Mesendoderm (in vitro differentiated cells): ENCODE data around the gene EEPD1.

ENCODE experiments used
- DNase-seq: peaks from one replicate; pipeline ENCODE4 v3.0.0; 2013
- H2AK5ac ChIP-seq: 2 replicates; pipeline ENCODE4 v1.6.1; 2013; ENCODE audit warnings: low read length, inconsistent platforms
- H2BK120ac ChIP-seq: 2 replicates; pipeline ENCODE4 v1.6.1; 2013; ENCODE audit warnings: low read depth, mild to moderate bottlenecking, low read length, moderate library complexity, mixed read lengths
- H2BK15ac ChIP-seq: replicated peaks from 2 replicates; pipeline ENCODE4 v1.6.1; 2013; ENCODE audit warnings: low read depth, mild to moderate bottlenecking, moderate library complexity
- H2BK5ac ChIP-seq: 2 replicates; pipeline ENCODE4 v1.6.1; 2013; ENCODE audit warnings: low read length, inconsistent platforms
- H3K18ac ChIP-seq: 2 replicates; pipeline ENCODE4 v1.6.1; 2013; ENCODE audit warnings: mild to moderate bottlenecking, low read length, mixed read lengths
- H3K23ac ChIP-seq: one replicate; pipeline ENCODE4 v1.6.1; 2013; ENCODE audit warnings: low read length
- H3K27ac ChIP-seq: 2 replicates; pipeline ENCODE4 v1.5.1; 2013; ENCODE audit warnings: low read depth, mild to moderate bottlenecking, inconsistent platforms, low read length, moderate library complexity
- H3K27me3 ChIP-seq: 2 replicates; pipeline ENCODE4 v1.6.1; 2013; ENCODE audit warnings: low read length, control low read depth, mild to moderate bottlenecking, inconsistent platforms; ENCODE audit not compliant: insufficient read depth, poor library complexity
- H3K36me3 ChIP-seq: 2 replicates; pipeline ENCODE4 v1.6.1; 2013; ENCODE audit warnings: low read length, inconsistent platforms; ENCODE audit not compliant: control insufficient read depth, insufficient read depth
- H3K4ac ChIP-seq: one replicate; pipeline ENCODE4 v1.6.1; 2013; ENCODE audit warnings: low read depth, mild to moderate bottlenecking, low read length, moderate library complexity
- H3K4me1 ChIP-seq: 2 replicates; pipeline ENCODE4 v1.6.1; 2013; ENCODE audit warnings: low read depth, low read length, inconsistent platforms; ENCODE audit not compliant: control insufficient read depth
- H3K4me2 ChIP-seq: 2 replicates; pipeline ENCODE4 v1.6.1; 2013; ENCODE audit warnings: low read length
- H3K4me3 ChIP-seq: 2 replicates; pipeline ENCODE4 v1.5.1; 2013; ENCODE audit warnings: mild to moderate bottlenecking, low read length
- H3K56ac ChIP-seq: one replicate; pipeline ENCODE4 v1.6.1; 2013; ENCODE audit warnings: low read length
- H3K79me1 ChIP-seq: 2 replicates; pipeline ENCODE4 v1.6.1; 2013; ENCODE audit warnings: low read length, inconsistent platforms
- H3K79me2 ChIP-seq: 2 replicates; pipeline ENCODE4 v1.6.1; 2013; ENCODE audit warnings: mild to moderate bottlenecking, low read length; ENCODE audit not compliant: control insufficient read depth, insufficient read depth
- H3K9ac ChIP-seq: 2 replicates; pipeline ENCODE4 v1.6.1; 2013; ENCODE audit warnings: low read length, inconsistent platforms
- H4K5ac ChIP-seq: one replicate; pipeline ENCODE4 v1.6.1; 2013; ENCODE audit warnings: low read length
- H4K8ac ChIP-seq: one replicate; pipeline ENCODE4 v1.6.1; 2013; ENCODE audit warnings: low read depth, mild to moderate bottlenecking, control low read depth, low read length, moderate library complexity
- WGBS: extraction: QIAGEN DNeasy Blood & Tissue Kit; methylation state at CpG from one replicate; pipeline ENCODE4 v1.1.7; 2013; ENCODE audit warnings: low lambda C conversion rate, missing lambda C conversion rate; ENCODE audit not compliant: insufficient coverage; ENCODE audit errors: extremely low coverage; 5-methylcytosine and 5-hydroxymethylcytosine counted together

The EEPD1 gene

DNA sequence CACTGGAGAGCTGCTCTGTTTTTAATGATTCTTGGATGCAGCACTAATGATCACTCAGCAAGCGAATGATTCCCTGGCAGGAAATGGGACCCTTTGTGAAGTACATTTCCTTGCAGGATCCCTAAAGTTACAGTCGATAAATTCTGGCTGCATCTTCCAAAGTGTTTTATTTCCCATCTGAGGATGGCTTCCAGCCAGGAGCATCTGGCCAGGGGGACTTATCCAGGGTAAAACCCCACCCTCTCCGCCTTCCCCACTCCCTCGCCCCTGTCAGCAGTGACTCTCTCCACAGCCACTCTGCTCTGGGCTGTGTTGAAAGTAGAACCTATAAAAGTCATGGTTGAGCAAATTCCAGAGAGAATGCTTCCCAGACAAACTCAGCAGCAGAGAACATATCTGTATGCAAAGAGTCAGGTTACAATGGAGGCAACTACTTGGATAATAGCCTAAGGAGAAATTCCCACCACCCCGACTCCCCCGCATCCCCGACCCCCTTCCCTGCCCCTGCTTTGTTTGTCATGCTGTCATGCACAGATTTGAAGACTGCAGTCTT, 125.6 kb downstream of the EEPD1 start:
- Histone ChIP-seq H2BK120ac (peak overlapping the region; percentile 39), H3K23ac (no peak overlapping the region), H3K27me3 (no peaks in the 10 kb centered on the region), H2AK5ac (no peak overlapping the region), H3K18ac (peak overlapping the region; percentile 55), H3K9ac (no peak overlapping the region), H4K8ac (no peak overlapping the region), H2BK15ac (no peak overlapping the region), H2BK5ac (peak overlapping the region; percentile 25), H3K4ac (no peak overlapping the region), H3K4me2 (no peak overlapping the region), H3K27ac (peak overlapping the region; percentile 45), H3K4me3 (no peak overlapping the region), H4K5ac (no peak overlapping the region), H3K4me1 (peaks cover 22% of the 10 kb centered on the region), H3K36me3 (no peaks in the 10 kb centered on the region), H3K79me2 (no peaks in the 10 kb centered on the region), H3K79me1 (no peaks in the 10 kb centered on the region), H3K56ac (peak overlapping the region; percentile 45)
- DNase-seq = peak; percentile 72
- WGBS = no CpG with 5 or more reads among the region's 7 CpGs

- Histone ChIP-seq H3K4ac (no peak overlapping the region), H3K36me3 (no peaks in the 10 kb centered on the region), H2BK15ac (no peak overlapping the region), H2AK5ac (peak overlapping the region; percentile 45), H4K8ac (no peak overlapping the region), H4K5ac (no peak overlapping the region), H2BK5ac (peak overlapping the region; percentile 0), H3K4me1 (peaks cover 22% of the 10 kb centered on the region), H3K18ac (peak overlapping the region; percentile 55), H2BK120ac (no peak overlapping the region), H3K27me3 (no peaks in the 10 kb centered on the region), H3K56ac (peak overlapping the region; percentile 56), H3K4me3 (no peak overlapping the region), H3K23ac (peak overlapping the region; percentile 45), H3K79me1 (no peaks in the 10 kb centered on the region), H3K27ac (no peak overlapping the region), H3K9ac (no peak overlapping the region), H3K4me2 (no peak overlapping the region), H3K79me2 (no peaks in the 10 kb centered on the region)
- DNase-seq = no peak
- no CpG with 5 or more reads among the region's 9 CpGs for WGBS
These were observed 126.3 kb downstream of the EEPD1 start for GRCh38 chr7:36279200-36279925.

DNA sequence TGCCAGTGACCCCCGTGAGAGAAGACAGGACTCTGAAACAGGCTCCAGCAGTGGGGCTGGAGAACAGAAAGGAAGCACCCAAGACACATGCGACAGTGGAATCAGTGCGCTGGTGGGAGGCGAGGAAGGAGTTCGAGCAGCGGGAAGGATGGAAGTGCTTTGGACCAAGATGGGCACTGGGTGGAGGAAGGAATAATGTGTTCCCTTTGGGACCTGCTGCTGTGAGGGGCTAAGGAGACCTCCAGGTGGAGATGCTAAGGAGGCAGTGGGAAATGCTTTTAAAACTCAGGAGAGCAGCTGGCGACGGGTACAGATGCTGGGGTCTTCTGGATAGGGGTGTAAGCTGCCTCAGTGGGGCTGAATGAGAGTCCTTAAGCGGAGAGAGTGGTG, 126.9 kb downstream of the EEPD1 start:
- Histone ChIP-seq H3K4me2 (no peak overlapping the region), H2BK15ac (no peak overlapping the region), H3K4ac (no peak overlapping the region), H3K27me3 (no peaks in the 10 kb centered on the region), H3K9ac (no peak overlapping the region), H3K36me3 (no peaks in the 10 kb centered on the region), H2BK120ac (no peak overlapping the region), H3K79me1 (no peaks in the 10 kb centered on the region), H4K5ac (no peak overlapping the region), H2AK5ac (peak overlapping the region; percentile 45), H3K56ac (peak overlapping the region; percentile 67), H4K8ac (no peak overlapping the region), H3K23ac (no peak overlapping the region), H2BK5ac (no peak overlapping the region), H3K79me2 (no peaks in the 10 kb centered on the region), H3K4me1 (peaks cover 21% of the 10 kb centered on the region), H3K27ac (no peak overlapping the region), H3K4me3 (no peak overlapping the region), H3K18ac (peak overlapping the region; percentile 11)
- no peak for DNase-seq
- WGBS = no CpG with 5 or more reads among the region's 9 CpGs

DNA sequence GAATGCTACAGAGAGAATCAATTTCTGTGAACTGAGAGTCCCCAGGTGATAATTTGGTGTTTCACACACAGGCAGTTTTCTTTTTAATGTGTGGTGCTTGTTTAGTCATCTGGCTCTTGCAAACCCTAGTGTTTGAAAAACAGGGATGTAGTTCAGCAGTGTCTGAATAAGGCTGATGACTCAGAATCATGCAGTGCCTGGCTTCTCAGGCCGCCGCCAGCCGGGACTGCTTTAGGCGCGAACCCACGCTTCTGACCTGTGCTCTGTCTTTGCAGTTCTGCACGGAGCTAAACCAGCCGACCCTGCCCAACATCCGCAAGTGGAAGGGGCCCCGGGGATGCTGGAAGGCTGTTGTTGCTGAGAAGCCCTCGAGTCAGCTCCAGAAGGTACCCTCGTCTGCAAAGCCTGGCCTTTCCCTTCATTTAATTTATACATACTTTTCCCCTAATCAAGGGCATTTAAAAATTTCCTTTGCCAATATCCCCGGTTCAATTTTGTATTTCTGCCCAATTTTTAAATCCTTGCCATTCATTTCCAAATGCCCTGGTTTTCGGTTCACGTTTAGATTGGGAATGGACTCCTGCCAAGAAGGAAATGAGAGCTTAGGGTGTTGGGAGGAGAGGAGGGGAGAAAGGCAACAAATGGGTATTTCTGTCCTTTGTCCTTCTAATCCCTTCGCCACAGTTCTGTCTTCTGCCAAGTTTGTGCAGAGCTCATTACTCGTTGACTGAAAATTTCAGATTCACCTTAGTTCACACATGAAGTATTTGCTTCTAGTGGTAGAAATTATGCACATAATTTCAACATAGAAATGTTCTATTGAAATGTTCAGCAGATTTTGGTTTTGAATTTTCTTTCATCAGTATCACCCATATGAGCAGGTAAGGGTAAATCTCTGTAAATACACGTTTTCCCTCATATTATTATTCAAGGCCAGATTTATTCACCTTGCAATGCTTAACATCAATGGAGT, 128.1 kb downstream of the EEPD1 start:
- Histone ChIP-seq H3K4me3 (no peak overlapping the region), H3K56ac (peak overlapping the region; percentile 67), H3K27ac (peak overlapping the region; percentile 87), H4K5ac (no peak overlapping the region), H3K27me3 (no peaks in the 10 kb centered on the region), H3K4me2 (no peak overlapping the region), H2BK15ac (no peak overlapping the region), H3K4me1 (peaks cover 20% of the 10 kb centered on the region), H3K23ac (no peak overlapping the region), H4K8ac (no peak overlapping the region), H3K79me1 (no peaks in the 10 kb centered on the region), H2AK5ac (peak overlapping the region; percentile 12), H3K4ac (no peak overlapping the region), H3K36me3 (no peaks in the 10 kb centered on the region), H2BK120ac (no peak overlapping the region), H2BK5ac (peak overlapping the region; percentile 69), H3K9ac (peak overlapping the region; percentile 15), H3K79me2 (no peaks in the 10 kb centered on the region), H3K18ac (peak overlapping the region; percentile 2)
- DNase-seq = peak; percentile 78
- no CpG with 5 or more reads among the region's 18 CpGs for WGBS

DNA sequence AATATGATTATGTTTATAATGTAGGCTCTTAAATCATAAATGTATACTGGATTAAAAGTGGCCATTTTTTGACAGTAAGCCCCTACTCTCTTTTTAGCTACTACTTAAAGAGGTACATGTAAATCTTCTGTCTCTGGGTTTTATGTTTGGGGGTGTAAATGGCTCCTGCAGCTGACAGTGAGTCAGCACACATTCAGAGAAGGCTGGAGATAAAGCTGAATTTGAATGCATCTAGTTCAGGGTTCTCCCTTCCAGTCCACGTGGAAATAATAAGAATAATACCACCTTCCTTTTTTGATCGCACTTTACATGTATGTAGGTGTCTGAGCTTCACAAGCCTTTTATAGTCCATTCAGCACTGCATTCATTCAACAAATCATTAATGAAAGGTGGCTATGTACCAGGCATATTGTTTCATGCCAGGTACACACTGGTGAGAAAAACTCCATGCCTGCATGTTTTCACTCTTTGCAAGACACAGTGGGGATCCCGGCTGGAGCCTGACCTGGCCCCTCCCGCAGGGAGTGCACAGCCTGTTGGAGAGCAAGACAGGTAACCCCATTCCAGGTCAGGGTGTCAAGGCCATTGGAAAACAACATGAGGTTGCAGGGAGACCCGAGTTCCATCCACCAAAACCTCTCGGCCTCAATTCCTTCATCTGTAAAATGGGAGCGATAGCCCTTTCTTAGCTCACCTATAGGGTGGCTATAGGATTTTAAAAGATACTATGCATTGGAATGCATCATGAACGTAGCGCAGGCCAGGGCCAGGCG, 129.1 kb downstream of the EEPD1 start:
- Histone ChIP-seq H3K4me3 (no peak overlapping the region), H3K79me2 (no peaks in the 10 kb centered on the region), H2AK5ac (peak overlapping the region; percentile 52), H3K4me1 (peaks cover 19% of the 10 kb centered on the region), H3K56ac (peak overlapping the region; percentile 51), H3K27ac (no peak overlapping the region), H3K9ac (no peak overlapping the region), H3K36me3 (no peaks in the 10 kb centered on the region), H2BK15ac (no peak overlapping the region), H3K27me3 (no peaks in the 10 kb centered on the region), H2BK5ac (peak overlapping the region; percentile 24), H4K8ac (no peak overlapping the region), H2BK120ac (no peak overlapping the region), H3K18ac (peak overlapping the region; percentile 33), H4K5ac (no peak overlapping the region), H3K23ac (no peak overlapping the region), H3K4me2 (no peak overlapping the region), H3K4ac (peak overlapping the region; percentile 28), H3K79me1 (no peaks in the 10 kb centered on the region)
- peak; percentile 47 for DNase-seq
- no CpG with 5 or more reads among the region's 10 CpGs for WGBS
